Inferior parietal cortex (tissue), 1 donor: ENCODE results near the gene TMEM238.
"Not testable (repeated sequence)": the region's sequence is repeated elsewhere in the genome, so short reads cannot be mapped to it uniquely, and the experiment has no call there.

ENCODE experiments used
- DNase-seq: peaks from one replicate; pipeline ENCODE4 v3.0.0-alpha.2; 2016; ENCODE audit errors: extremely low spot score

TMEM238 gene

GRCh38 chr19:55384131-55384919 lies at the start of gene TMEM238:
TSS of gene TMEM238 (minus strand) at chr19:55384292. CDS start at chr19:55384259, 33 bp downstream.
- DNase-seq: no peak

GRCh38 chr19:55433292-55433691 lies 49.2 kb upstream of the TMEM238 start:
- DNase-seq: no peak

GRCh38 chr19:55432241-55432959 lies 48.3 kb upstream of the TMEM238 start:
- DNase-seq: no peak

- no peak for DNase-seq
These were observed 47.1 kb upstream of the TMEM238 start for GRCh38 chr19:55431183-55431582.

GRCh38 chr19:55426042-55426441 lies 42.0 kb upstream of the TMEM238 start:
- DNase-seq: peak; percentile 89

GRCh38 chr19:55424518-55424917 lies 40.4 kb upstream of the TMEM238 start:
- no peak for DNase-seq

GRCh38 chr19:55423225-55424005 lies 39.3 kb upstream of the TMEM238 start:
- DNase-seq: no peak

GRCh38 chr19:55421281-55421680 lies 37.2 kb upstream of the TMEM238 start:
- DNase-seq: not testable (repeated sequence)

GRCh38 chr19:55419624-55420236 lies 35.6 kb upstream of the TMEM238 start:
- no peak for DNase-seq

GRCh38 chr19:55419103-55419502 lies 35.0 kb upstream of the TMEM238 start:
- no peak for DNase-seq

GRCh38 chr19:55418185-55418584 lies 34.1 kb upstream of the TMEM238 start:
- peak; percentile 83 for DNase-seq

- no peak for DNase-seq
These were observed 26.1 kb upstream of the TMEM238 start for GRCh38 chr19:55410168-55410567.

- DNase-seq: not testable (repeated sequence)
These were observed 25.1 kb upstream of the TMEM238 start for GRCh38 chr19:55409179-55409578.

GRCh38 chr19:55408533-55408872 lies 24.4 kb upstream of the TMEM238 start:
- DNase-seq: no peak

GRCh38 chr19:55407800-55408532 lies 23.9 kb upstream of the TMEM238 start:
- peak; percentile 98 for DNase-seq

GRCh38 chr19:55407550-55407799 lies 23.4 kb upstream of the TMEM238 start, which contains the start of gene UBE2S:
TSS of gene UBE2S (minus strand) at chr19:55407788. CDS start at chr19:55407589, 199 bp downstream.
- DNase-seq: not testable (repeated sequence)

- no peak for DNase-seq
These were observed 22.9 kb upstream of the TMEM238 start for GRCh38 chr19:55406826-55407549.

- no peak for DNase-seq
These were observed 22.2 kb upstream of the TMEM238 start for GRCh38 chr19:55406091-55406825.

- no peak for DNase-seq
These were observed 21.5 kb upstream of the TMEM238 start for GRCh38 chr19:55405638-55406037.

GRCh38 chr19:55402509-55402908 lies 18.4 kb upstream of the TMEM238 start:
- no peak for DNase-seq
